ENCODE measurements around the gene CCNJL. TPM values are rescaled to one million over a fixed set of nuclear protein-coding genes. Genes with fewer than 3 reads are reported as not detected.

Gene CCNJL
- total RNA-seq, 6 experiments from 2014 or later: not detected

DNA sequence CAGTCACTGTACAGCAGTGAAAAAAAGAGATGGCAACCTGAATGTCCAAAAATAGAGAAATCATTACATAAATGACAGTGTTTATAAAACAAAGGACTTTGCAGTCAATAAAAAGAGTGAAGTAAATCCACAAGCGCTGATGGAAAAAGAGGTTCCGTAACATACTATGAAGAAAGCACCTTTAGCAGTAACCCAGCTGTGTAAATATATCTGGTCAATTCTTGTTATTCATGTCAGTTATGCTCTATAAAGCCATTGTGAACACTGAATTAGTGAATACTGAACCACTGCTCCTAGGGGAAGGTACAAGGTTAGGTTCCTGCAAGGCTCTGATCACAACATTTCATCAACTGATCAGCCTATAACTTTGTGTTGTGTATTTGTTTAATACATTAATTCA, 39.5 kb downstream of the CCNJL start:
- Mint-ChIP-seq H3K4me1 (ENCODE audit: low read depth) (peaks cover 8% of the 10 kb centered on the region), H3K9me3 (no peaks in the 10 kb centered on the region), H3K27ac (no peak overlapping the region), H3K27me3 (ENCODE audit: insufficient read depth) (peaks cover 11% of the 10 kb centered on the region), H3K4me3 (no peak overlapping the region), H3K36me3 (ENCODE audit: low read depth) (no peaks in the 10 kb centered on the region)
- DNase-seq: no peak
- TF ChIP-seq, protein P1, sequence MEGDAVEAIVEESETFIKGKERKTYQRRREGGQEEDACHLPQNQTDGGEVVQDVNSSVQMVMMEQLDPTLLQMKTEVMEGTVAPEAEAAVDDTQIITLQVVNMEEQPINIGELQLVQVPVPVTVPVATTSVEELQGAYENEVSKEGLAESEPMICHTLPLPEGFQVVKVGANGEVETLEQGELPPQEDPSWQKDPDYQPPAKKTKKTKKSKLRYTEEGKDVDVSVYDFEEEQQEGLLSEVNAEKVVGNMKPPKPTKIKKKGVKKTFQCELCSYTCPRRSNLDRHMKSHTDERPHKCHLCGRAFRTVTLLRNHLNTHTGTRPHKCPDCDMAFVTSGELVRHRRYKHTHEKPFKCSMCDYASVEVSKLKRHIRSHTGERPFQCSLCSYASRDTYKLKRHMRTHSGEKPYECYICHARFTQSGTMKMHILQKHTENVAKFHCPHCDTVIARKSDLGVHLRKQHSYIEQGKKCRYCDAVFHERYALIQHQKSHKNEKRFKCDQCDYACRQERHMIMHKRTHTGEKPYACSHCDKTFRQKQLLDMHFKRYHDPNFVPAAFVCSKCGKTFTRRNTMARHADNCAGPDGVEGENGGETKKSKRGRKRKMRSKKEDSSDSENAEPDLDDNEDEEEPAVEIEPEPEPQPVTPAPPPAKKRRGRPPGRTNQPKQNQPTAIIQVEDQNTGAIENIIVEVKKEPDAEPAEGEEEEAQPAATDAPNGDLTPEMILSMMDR (IDR thresholded peaks at IDR 0.05): no peak

DNA sequence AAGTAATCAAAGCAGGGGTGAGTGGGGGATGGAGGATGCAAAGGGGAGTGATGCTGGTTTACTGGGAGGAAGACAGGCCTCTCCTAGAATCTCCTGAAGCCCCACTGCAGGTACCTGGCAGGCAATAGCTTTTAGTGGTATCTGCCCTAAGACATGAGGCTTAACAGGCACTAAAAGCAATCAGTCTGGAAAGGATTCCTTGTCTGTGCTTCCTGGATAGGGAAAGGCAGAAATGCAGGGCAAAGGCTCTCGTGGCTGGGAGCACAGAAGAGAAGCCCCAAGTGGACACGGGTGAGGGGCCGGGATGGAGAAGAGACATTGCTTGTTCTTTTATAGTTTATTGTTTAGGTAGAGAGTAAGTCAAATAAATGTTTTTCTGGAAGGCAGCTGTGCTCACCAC, 40.1 kb downstream of the CCNJL start:
- H3K27ac Mint-ChIP-seq: no peak overlapping the region
- TF ChIP-seq, protein P1 (IDR thresholded peaks at IDR 0.05): no peak
- H3K4me1 Mint-ChIP-seq (ENCODE audit: low read depth): peaks cover 8% of the 10 kb centered on the region
- H3K27me3 Mint-ChIP-seq (ENCODE audit: insufficient read depth): peaks cover 11% of the 10 kb centered on the region
- no peak for DNase-seq
- no peaks in the 10 kb centered on the region for H3K9me3 Mint-ChIP-seq
- no peaks in the 10 kb centered on the region for H3K36me3 Mint-ChIP-seq (ENCODE audit: low read depth)
- H3K4me3 Mint-ChIP-seq: no peak overlapping the region

DNA sequence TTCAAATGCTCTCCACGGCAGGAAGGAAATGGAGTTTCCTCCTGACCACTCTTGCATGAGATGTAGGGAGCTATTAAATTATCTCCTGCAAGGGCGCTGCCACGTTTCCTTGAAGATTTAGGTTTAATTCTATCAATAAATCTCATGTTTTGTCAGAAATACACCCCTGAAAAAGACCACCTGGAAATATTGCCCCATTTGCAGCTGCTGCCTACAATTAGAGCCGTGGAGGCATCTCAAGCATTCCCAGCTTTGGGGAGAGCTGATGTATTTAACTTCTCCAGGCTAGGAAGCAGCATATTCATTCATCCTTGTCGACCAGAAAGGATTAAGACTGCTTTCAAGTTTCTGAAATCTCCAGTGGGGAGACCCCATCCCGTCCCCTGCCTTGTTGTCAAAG, 40.5 kb downstream of the CCNJL start:
- Mint-ChIP-seq H3K4me1 (ENCODE audit: low read depth) (peaks cover 8% of the 10 kb centered on the region), H3K4me3 (no peak overlapping the region), H3K9me3 (no peaks in the 10 kb centered on the region), H3K36me3 (ENCODE audit: low read depth) (no peaks in the 10 kb centered on the region), H3K27me3 (ENCODE audit: insufficient read depth) (peaks cover 11% of the 10 kb centered on the region), H3K27ac (no peak overlapping the region)
- TF ChIP-seq, protein P1 (IDR thresholded peaks at IDR 0.05): no peak
- DNase-seq: no peak

DNA sequence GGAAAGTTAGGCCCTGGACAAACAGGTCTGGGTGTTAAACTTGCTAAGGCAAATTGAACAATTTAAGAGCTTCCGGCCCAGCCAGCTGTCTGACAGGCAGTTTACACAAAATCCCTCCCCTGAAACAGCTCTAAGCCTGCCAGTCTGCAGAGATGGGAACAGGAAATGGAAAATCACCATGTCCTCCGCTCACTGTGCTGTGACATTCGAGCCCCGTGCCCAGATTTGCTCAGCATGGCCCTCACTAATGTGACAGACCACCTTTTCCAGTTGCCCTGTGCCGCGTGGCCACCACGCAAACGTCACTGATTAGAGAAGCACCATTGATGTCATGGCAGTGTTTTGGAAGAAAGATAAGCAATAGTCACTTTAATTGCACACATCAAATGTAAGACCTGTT, 41.0 kb downstream of the CCNJL start:
- Mint-ChIP-seq H3K9me3 (no peaks in the 10 kb centered on the region), H3K27me3 (ENCODE audit: insufficient read depth) (peaks cover 12% of the 10 kb centered on the region), H3K36me3 (ENCODE audit: low read depth) (no peaks in the 10 kb centered on the region), H3K4me3 (no peak overlapping the region), H3K4me1 (ENCODE audit: low read depth) (peaks cover 8% of the 10 kb centered on the region), H3K27ac (no peak overlapping the region)
- TF ChIP-seq, protein P1 (IDR thresholded peaks at IDR 0.05): no peak
- DNase-seq: no peak

DNA sequence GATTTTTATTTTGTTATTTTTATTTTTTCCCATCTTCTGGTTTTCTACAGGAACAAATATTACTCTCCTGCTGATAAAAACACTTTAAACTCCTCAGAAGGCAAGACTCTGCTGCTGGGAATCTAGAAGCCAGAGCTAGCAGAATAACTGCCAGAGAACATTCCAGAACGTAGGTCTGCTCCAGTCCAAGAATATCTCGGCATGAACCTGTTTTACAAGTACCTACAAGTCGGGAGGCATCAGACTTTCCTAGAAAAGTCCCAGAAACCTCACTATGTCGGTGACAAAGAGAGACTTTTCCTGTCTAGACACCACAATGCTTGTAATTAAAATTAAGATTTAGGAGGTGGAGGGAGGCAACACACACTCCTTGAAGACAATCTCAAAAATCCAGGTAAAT, 41.7 kb downstream of the CCNJL start:
- peaks cover 8% of the 10 kb centered on the region for H3K4me1 Mint-ChIP-seq (ENCODE audit: low read depth)
- H3K27ac Mint-ChIP-seq: no peak overlapping the region
- no peak for DNase-seq
- H3K9me3 Mint-ChIP-seq: no peaks in the 10 kb centered on the region
- H3K36me3 Mint-ChIP-seq (ENCODE audit: low read depth): no peaks in the 10 kb centered on the region
- no peak overlapping the region for H3K4me3 Mint-ChIP-seq
- H3K27me3 Mint-ChIP-seq (ENCODE audit: insufficient read depth): peaks cover 16% of the 10 kb centered on the region
- TF ChIP-seq, protein P1 (IDR thresholded peaks at IDR 0.05): no peak

DNA sequence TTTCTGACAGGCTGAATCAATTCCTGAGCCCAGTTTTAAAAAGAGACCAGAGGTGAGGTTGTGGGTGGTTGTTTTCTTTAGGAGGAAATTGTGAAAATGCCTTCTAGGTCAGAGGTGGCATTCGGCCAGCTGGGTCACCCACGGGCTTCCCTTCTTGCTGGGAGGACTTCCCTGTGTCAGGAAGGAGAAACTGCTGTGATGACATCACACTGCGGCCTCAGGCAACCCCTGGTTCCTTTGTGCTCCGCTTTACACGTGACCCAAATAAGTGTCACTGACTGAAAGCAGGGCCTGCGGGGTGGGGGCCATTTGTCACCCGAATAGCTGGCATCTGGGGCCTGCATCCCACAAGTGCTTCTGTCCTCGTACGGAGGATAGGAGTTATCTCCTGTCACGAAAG, 43.3 kb downstream of the CCNJL start:
- Mint-ChIP-seq H3K4me1 (ENCODE audit: low read depth) (peaks cover 8% of the 10 kb centered on the region), H3K36me3 (ENCODE audit: low read depth) (no peaks in the 10 kb centered on the region), H3K27ac (no peak overlapping the region), H3K9me3 (no peaks in the 10 kb centered on the region), H3K4me3 (no peak overlapping the region), H3K27me3 (ENCODE audit: insufficient read depth) (peaks cover 16% of the 10 kb centered on the region)
- DNase-seq: peak; percentile 43
- TF ChIP-seq, protein P1 (IDR thresholded peaks at IDR 0.05): no peak

Data from HFFc6 (cell line).